ENCODE results near the gene EHMT1.

The EHMT1 gene

GRCh38 chr9:137837345-137838278 lies 218.8 kb downstream of the EHMT1 start:
- no peak for DNase-seq

DNA sequence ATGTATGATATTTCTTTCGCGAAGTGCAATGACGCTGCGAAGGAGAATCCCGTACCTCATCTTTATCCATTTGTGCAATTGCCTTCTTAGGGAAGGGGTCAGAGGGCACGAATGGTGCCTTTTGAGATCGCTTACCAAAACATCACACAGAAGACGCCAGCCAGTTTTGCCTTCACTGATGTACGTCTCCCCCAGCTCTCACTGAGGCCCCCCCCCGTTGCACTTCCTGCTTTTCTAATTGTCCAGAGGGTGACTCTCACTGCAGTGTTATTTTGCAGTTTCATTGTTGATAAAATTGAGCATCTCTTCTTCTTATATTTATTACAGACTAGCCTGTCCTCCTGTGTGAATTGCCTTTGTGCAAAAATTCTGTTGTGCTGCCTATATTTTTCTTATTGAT lies 219.8 kb downstream of the EHMT1 start:
- no peak for DNase-seq

DNA sequence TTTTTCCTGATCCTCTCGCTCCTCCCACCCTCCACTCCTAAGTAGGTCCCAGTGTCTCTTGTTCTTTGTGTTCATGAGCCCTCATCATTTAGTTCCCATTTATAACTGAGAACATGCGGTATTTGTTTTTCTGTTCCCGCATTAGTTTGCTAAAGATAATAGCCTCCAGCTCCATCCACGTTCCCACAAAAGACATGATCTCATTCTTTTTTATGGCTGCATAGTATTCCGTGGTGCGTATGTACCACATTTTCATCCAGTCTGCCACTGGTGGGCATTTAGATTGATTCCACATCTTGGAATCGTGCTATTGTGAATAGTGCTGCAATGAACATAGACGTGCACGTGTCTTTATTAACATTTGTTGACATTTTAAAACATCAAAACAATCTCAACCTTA lies 224.6 kb downstream of the EHMT1 start:
- no peak for DNase-seq

DNA sequence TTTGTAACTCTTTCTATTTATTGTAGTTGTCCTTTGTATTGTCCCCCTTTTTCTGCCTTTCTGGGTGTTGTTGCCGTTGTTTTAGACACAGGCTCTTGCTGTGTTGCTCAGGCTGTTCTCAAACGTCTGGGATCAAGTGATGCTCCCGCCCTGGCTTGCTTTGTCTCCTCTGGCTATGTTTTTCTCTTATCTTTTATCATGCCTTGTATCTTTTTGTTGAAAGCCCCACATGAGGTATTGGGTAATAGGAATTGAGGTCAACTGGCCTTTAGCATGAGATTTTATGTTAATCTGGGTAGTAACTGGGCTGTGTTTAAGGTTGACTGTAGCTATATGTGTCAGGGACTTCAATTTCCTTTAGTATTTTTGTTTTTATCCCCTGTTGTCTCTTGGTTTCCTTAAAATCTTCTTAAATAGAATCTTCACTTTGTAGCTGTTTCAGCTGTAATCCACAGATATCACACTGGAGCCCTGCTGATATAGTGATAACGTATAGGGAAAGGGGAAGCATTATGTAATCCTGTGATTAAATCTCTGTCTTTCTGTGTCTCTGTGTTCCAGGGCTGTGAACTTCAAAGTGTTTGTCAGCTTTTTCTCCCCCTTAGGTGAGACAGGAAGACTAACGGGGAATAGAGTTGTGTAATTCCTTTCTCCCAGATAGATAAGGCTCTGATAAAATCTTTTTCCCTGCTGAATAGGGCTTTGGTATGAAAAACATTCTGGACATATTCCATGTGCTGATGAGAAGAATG lies 232.9 kb downstream of the EHMT1 start:
- DNase-seq = no peak

GRCh38 chr9:137853392-137853995 lies 234.7 kb downstream of the EHMT1 start:
- DNase-seq = no peak

DNA sequence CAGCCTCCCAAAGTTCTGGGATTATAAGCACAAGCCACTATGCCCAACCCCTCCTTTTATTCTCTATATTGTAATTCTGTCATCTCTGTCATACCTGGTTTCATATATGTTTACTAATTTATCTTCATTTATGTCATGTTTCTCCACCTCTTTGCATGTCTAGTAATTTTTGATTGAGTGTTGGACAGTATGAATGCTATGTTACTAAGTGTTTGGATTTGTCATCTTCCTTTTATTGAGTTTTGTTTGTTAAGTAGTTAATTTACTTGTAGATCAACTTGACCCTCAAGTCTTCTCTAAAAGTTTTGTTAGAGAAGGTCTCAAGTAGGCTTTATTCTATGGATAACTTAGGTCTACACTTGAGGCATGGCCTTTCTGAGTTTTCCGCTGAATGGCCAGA lies 241.6 kb downstream of the EHMT1 start:
- no peak for DNase-seq

- no peak for DNase-seq
Measured at GRCh38 chr9:137865581-137866145, 246.9 kb downstream of the EHMT1 start.

GRCh38 chr9:137866226-137867141 lies 247.7 kb downstream of the EHMT1 start:
- DNase-seq = no peak

DNA sequence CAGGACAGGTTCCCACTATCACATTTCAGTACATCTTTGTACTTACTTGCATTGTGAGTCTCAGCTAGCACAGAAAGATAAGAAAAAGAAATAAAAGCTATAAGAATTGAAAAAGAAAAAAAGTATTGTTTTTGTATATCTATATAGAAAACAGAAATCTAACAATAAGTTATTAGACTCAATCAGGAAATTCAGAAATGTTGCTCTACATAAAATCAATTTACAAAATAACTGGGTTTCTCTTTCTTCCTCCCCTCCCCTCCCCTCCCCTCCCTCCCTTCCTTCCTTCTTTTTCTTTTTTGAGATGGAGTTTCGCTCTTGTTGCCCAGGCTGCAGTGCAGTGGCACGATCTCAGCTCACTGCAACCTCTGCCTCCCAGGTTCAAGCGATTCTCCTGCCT lies 251.6 kb downstream of the EHMT1 start:
- no peak for DNase-seq

DNA sequence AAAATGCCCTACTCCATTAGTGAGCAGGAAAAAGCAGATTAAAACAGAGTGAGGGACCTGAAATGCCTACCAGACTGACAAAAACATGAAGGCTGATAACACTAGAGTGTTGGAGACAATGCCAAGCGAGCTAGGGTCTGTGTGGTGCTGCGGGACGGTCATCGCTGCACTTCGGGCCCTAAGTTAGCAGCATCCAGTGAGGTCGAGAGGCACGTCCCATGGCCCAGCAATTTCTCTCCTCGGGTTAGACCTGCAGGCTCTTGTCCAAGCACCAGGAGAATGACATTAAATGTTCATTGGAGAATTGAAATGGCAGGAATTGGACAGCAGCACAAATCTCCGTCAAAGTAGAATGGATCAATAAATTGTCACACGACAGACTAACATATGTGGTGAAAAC lies 253.5 kb downstream of the EHMT1 start:
- DNase-seq = no peak

- no peak for DNase-seq
Measured at GRCh38 chr9:137873408-137873807, 254.6 kb downstream of the EHMT1 start.

GRCh38 chr9:137873858-137874362 lies 255.1 kb downstream of the EHMT1 start:
- DNase-seq = no peak

DNA sequence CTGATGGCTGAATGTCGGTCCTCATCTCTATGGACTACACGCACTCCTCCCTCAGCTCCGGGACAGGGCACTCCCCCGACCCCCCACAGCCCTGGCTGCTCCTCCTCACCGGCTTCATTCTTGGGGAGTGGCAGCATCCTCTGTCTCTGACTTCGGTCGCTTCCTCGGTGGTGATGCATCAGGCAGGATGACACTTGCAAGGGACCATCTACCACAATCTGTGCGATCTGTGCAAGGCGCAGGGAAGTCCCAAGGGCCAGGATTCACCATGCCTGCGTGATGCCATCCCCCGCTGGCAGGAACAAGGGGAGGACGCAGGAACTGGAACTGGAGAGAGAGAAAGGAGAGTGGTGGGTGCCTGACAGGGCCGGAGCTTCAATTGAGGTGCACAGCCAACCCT lies 256.5 kb downstream of the EHMT1 start:
- no peak for DNase-seq

DNA sequence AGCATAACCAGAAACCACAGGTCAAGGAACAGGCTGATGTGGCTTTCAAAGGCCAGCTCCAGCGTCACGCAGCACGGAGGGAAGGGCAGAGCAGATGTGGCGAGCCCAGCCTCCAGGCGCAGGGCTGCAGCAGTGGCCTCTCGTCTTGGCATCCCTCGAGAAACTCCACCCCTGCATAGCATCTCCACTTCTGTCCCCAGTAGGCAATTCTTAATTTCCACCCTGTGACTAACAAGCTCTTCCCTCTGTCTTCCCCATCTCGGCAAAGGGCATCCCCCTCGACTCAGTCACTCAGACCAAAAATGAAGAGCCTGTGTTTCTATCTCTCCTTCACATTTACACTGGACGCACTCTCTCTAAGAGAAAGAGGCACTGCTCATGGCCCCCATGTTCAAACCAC lies 257.0 kb downstream of the EHMT1 start:
- DNase-seq = no peak

DNA sequence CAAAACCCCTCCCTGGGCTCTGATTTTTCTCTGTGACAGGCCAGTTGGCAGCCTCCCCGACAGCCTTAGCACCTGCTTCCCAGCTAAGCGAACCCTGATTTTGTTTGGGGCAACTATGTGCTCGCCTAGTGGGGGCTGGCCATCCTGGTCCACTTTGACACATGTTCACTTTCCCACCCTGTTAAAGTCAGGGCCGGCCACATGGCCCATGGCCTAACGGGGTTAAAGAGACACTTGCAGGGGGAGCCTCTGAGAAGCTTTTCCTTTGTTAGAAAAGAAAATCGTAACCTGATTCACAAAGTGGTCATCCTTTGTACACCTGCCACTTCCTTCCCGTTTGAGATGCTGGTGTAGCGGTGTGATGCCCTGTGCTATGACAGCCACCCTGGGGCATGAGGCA lies 257.5 kb downstream of the EHMT1 start:
- DNase-seq = no peak

- no peak for DNase-seq
Measured at GRCh38 chr9:137876781-137877386, 258.1 kb downstream of the EHMT1 start.

DNA sequence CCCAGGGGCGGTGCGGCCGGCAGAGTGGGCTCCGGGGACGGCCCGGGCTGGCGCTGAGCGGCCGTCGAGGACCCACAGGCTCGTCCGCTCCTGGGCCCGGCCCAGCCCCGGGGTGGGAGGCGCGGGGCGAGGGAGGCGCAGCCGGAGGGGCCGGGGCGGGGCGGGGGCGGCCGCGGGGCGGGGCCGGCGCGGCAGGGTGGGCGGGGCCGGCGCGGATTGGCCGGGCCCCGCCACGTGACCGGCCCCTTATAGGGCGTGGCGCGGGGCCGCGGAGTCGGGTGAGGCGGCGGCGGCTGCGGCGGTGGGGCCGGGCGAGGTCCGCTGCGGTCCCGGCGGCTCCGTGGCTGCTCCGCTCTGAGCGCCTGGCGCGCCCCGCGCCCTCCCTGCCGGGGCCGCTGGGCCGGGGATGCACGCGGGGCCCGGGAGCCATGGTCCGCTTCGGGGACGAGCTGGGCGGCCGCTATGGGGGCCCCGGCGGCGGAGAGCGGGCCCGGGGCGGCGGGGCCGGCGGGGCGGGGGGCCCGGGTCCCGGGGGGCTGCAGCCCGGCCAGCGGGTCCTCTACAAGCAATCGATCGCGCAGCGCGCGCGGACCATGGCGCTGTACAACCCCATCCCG lies 258.8 kb downstream of the EHMT1 start, which contains the start of gene CACNA1B:
CACNA1B (plus strand) TSS at position 277 of the 617 bp plus-strand sequence; CDS start at position 429, 152 bp downstream.
- peak in 6 of 56 donors; percentile 23 to 53 (median 42) for DNase-seq

GRCh38 chr9:137878146-137878941 lies 259.5 kb downstream of the EHMT1 start:
- DNase-seq = peak in 13 of 56 donors; percentile 3 to 64 (median 39)

Data from nucleus accumbens (tissue), 56 donors.